Bronchial epithelial cell (primary cell): ENCODE results near the gene PGGT1B. TPM values are rescaled to one million over a fixed set of nuclear protein-coding genes. Genes with fewer than 3 reads are reported as not detected.
"Not testable (repeated sequence)": the region's sequence is repeated elsewhere in the genome, so short reads cannot be mapped to it uniquely, and the experiment has no call there.

ENCODE experiments used
- DNase-seq: peaks from one replicate; pipeline ENCODE4 v3.0.0-alpha.2; 2010; ENCODE audit warnings: low read depth
- FAIRE-seq: peaks from 2 replicates; lab custom pipeline; 2011; peaks lifted over from hg19 to GRCh38; lab: Jason Lieb, UNC
- H3K27me3 ChIP-seq: 2 replicates; pipeline ENCODE4 v1.5.1; 2011; ENCODE audit warnings: low read length; ENCODE audit not compliant: control insufficient read depth, insufficient read depth
- H3K36me3 ChIP-seq: 2 replicates; pipeline ENCODE4 v1.5.1; 2011; ENCODE audit warnings: low read length; ENCODE audit not compliant: control insufficient read depth, insufficient read depth
- H3K4me3 ChIP-seq: 2 replicates; pipeline ENCODE4 v1.5.1; 2011; ENCODE audit warnings: mild to moderate bottlenecking, low read depth, low read length, control low read depth
- total RNA-seq: library from RNA; depleted of rRNA; stranded (reverse); fragments of >200 nt; gene quantifications from 2 replicates; pipeline ENCODE4 v1.2.1, GENCODE V29; 2014
- TF ChIP-seq, protein P1 (sequence below): IDR thresholded peaks from 2 replicates; pipeline ENCODE4 v1.5.1; 2011; ENCODE audit warnings: mild to moderate bottlenecking, moderate library complexity, low read length, control low read depth, inconsistent platforms; ENCODE audit not compliant: insufficient read depth, severe bottlenecking

PGGT1B gene
- total RNA-seq, 1 donor from 2014 or later = 18.4 TPM

DNA sequence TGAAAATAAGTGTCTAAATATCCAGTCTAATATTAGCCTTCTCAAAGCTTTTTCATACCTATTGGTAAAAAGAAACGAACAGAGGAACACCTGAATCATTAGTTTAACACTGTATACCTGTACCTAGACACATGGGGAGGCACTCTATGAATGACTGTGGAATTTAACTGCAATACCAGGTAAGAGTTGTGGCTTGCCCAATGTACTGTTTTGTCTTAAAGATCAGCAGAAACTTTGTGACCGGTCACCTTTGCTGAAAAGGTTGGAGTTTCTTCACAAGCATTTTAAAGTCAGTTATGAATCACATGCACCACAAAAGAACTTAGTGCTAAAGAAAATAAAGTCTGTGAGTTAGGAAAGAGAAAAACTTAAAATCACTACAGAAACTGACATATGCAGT is 2.4 kb downstream of the PGGT1B start:
- TF ChIP-seq, protein P1, sequence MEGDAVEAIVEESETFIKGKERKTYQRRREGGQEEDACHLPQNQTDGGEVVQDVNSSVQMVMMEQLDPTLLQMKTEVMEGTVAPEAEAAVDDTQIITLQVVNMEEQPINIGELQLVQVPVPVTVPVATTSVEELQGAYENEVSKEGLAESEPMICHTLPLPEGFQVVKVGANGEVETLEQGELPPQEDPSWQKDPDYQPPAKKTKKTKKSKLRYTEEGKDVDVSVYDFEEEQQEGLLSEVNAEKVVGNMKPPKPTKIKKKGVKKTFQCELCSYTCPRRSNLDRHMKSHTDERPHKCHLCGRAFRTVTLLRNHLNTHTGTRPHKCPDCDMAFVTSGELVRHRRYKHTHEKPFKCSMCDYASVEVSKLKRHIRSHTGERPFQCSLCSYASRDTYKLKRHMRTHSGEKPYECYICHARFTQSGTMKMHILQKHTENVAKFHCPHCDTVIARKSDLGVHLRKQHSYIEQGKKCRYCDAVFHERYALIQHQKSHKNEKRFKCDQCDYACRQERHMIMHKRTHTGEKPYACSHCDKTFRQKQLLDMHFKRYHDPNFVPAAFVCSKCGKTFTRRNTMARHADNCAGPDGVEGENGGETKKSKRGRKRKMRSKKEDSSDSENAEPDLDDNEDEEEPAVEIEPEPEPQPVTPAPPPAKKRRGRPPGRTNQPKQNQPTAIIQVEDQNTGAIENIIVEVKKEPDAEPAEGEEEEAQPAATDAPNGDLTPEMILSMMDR = no peak

DNA sequence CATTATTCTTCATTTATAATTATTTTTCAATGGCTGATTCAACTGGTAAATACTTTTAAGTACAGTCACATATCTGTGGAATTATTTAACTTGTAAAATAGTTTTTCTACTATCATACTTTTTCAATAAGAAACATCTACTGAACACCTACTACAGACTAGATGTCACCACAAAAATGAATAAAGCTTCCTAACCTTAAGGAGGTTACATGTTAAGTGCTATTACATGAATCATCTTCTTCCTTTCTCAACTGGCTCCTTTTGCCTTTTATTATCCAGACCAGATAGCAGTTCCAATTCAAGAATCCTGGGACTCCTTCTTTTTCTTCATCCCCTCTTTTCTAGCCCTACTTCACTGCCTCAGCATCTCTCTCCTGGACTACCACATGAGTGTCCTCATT is 4.7 kb downstream of the PGGT1B start:
- FAIRE-seq (no peak), DNase-seq (peak; percentile 7)
- H3K27me3 ChIP-seq = no peaks in the 10 kb centered on the region
- no peak overlapping the region for H3K4me3 ChIP-seq
- TF ChIP-seq, protein P1 = no peak
- no peaks in the 10 kb centered on the region for H3K36me3 ChIP-seq

More for the DNA sequence above, 2.4 kb downstream of the PGGT1B start:
- DNase-seq = peak; percentile 55
- no peak overlapping the region for H3K4me3 ChIP-seq
- no peak for FAIRE-seq
- no peaks in the 10 kb centered on the region for H3K27me3 ChIP-seq
- no peaks in the 10 kb centered on the region for H3K36me3 ChIP-seq

GRCh38 chr5:115249379-115249778 is 13.3 kb downstream of the PGGT1B start:
- FAIRE-seq, H3K36me3 ChIP-seq, H3K27me3 ChIP-seq, H3K4me3 ChIP-seq: not testable (repeated sequence)
- DNase-seq = peak; percentile 62

GRCh38 chr5:115246361-115246991 is 16.2 kb downstream of the PGGT1B start:
- H3K4me3 ChIP-seq = no peak overlapping the region
- no peak for FAIRE-seq
- peak; percentile 54 for DNase-seq
- no peaks in the 10 kb centered on the region for H3K36me3 ChIP-seq
- no peaks in the 10 kb centered on the region for H3K27me3 ChIP-seq
- TF ChIP-seq, protein P1 = peak; percentile 52

DNA sequence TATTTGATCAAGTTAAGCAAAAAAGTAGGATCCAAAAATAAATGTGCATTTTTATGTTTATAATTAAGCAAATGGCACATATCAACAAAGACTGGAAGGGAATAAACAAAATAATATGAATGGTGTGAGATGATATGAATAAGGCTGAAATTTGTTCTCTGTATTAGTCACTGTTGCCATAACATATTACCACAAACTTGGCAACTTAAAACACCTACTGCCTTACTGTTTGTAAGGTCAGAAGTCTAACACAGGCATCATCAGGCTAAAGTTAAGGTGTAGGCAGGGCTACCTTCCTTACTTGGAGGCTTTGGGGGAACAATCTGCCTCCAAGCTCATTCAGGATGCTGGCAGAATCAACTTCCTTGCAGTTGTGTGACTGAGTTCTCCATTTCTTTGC is 19.3 kb downstream of the PGGT1B start:
- Histone ChIP-seq H3K36me3 (peaks cover 1% of the 10 kb centered on the region), H3K27me3 (no peaks in the 10 kb centered on the region), H3K4me3 (no peak overlapping the region)
- TF ChIP-seq, protein P1 = no peak
- peak; percentile 85 for DNase-seq
- no peak for FAIRE-seq

- Histone ChIP-seq H3K4me3 (no peak overlapping the region), H3K36me3 (peaks cover 1% of the 10 kb centered on the region), H3K27me3 (no peaks in the 10 kb centered on the region)
- FAIRE-seq = no peak
- peak; percentile 68 for DNase-seq
- TF ChIP-seq, protein P1 = no peak
Measured at GRCh38 chr5:115241881-115242642, 20.6 kb downstream of the PGGT1B start.
